NCI-H446 treated with DMSO at 0.1 percent for 48 hours (cell line): ENCODE measurements around the gene RBM28.

ENCODE experiments used
- DNase-seq: peaks from one replicate; lab custom pipeline; 2025; lab: John Stamatoyannopoulos, UW

The RBM28 gene

GRCh38 chr7:128370491-128370890 lies 26.8 kb upstream of the RBM28 start:
- DNase-seq = no peak

DNA sequence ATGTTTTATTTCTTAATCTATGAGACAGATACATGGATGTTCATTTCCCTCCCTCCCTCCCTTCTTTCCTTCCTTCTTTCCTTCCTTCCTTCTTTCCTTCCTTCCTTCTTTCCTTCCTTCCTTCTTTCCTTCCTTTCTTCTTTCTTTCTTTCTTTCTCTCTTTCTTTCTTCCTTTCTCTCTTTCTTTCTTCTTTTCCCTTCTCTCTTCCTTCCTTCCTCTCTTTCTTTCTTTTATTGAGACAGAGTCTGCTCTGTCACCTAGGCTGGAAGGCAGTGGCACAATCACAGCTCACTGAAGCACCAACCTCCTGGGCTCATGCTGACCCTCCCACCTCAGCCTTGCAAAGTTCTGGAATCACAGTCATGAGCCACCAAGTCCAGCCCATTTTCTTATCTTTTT lies 23.3 kb upstream of the RBM28 start:
- DNase-seq = no peak

DNA sequence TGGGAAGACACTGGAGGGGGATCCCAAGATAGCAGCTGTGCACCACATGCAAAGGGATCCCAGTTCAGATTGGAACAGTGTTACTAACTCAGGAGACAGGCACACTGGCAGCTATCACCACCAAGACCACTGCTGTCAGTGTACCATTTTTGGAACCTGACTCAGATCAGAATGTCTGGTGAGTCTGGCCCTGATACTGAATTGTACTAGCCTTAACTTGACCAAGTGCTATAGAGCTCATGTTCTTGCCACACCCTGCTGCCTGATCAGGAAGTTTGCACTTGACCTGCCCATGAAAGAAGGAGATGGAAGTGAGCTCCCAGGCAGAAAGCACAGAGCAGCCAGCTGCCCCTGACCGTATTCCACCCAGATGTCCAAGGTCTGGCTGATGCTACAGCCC lies 22.6 kb upstream of the RBM28 start:
- no peak for DNase-seq

GRCh38 chr7:128365432-128365831 lies 21.7 kb upstream of the RBM28 start:
- no peak for DNase-seq

DNA sequence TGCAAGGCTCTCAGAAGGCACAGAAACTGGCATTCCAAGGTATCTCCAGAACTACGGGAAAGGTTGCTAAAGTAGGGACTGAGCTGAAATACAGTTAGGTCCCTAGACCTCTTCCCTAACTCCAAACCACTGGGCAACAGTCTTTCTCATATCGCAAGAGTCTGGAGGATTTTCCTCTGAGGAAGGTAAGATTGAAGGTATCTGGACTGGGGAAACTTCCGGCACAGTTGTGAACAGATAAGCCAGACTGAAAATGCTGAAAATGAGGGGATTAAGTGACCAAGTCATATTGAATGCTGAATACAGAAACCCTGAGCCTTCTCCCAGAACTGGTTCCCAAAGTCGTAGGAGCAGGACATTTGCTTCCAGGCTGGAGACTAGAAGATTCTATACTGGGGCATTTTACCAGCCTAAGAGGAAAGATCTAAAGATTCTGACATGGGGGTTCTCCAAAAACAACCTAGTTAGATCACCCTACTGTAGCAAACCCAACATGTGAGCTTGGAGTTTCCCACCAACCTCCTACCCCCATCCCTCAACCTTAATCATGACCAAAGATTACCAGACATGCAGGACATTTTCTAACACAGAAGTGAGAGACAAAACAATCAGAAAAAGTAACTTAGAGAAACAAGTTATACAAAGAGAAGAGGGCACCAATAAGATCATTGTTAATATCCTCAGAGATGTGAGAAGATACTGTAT lies 20.6 kb upstream of the RBM28 start:
- no peak for DNase-seq

DNA sequence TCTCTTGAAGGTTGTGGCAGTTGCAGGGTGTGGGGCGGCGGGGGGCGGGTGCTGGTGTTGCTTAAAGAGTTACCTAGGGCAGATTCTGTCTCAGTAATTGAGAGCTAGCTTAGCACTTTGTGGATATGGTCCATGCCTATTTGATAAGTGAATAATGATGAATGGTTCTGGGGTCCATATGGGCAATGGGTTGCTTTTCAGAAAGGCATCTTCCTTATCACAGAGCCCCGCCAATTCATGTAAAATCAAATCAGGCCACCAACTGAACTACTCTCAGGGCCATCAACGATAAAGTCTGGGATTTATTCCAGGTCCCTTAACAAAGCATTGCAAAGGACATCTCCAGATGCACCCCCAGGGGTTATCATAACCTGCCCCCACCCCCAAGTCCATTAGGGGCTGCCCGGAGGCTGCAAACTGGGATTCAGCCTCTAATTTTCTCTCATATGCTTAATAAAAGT lies 19.6 kb upstream of the RBM28 start:
- DNase-seq = no peak

GRCh38 chr7:128362670-128363069 lies 19.0 kb upstream of the RBM28 start:
- DNase-seq = no peak

DNA sequence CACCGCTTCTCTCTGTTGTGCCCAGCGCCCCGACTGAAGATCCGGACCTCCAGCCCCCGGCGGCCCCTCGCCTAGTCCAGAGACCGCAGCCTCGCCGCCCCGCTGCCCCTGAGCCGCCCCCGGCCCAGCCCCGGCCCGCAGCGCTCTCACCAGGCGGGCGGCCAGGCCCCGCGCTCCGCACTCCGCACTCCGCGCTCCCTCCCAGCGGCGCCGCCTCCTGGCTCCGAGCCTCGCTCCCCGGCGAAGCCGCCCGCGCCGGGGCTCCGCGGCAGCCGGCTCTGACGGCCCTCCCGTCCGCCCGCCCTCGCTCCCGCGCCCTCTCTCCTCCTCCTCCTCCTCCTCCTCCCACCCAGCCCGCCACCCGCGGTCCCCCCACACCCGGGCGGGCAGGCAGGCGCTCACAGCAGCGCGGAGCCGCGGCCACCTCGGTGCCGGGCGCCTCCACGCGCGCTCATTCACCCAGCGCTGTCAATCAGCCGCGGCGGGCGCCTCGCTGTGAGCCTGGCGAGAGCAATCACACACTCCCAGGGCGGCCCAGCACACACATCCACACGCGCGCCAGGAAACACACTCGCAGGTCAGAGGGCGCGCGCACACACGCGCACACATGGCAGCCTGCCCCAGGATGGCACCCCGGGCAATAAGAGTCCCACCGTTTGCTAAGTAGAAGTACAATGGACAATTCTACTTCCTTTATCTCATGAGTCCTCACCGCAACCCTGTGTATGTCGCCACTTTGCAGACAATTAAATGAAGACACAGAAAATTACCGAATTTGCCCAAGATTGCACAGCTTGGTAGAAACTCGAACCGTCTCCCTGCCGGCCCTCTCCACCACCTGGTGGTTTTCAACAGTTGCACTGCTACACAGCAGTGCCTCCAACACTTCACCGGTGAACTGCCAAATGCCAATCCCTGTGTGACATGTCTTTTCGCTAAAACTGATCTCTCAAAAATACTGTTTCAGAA lies 18.0 kb upstream of the RBM28 start, which contains the start of gene PRRT4:
Gene PRRT4, minus strand, starts transcription at position 280 of the 969 bp plus-strand sequence.
- DNase-seq = no peak

DNA sequence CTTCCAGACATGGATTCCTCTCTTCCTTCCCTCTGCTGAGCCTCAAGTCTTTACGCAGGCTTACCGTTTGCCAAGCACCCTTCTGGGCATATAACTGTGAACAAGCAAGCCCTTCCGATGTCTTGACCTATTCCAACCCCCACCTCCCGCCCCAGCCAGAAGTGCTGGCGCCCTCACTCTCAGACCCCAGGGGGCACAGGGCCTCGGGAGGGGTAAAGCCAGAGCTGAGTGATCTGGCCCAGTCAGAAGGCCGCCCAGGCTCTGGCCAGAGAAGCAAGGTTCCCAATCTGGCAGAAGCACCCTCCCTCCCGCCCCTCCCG lies 16.6 kb upstream of the RBM28 start:
- no peak for DNase-seq

GRCh38 chr7:128359939-128360338 lies 16.2 kb upstream of the RBM28 start:
- DNase-seq = no peak

GRCh38 chr7:128359336-128359735 lies 15.6 kb upstream of the RBM28 start:
- no peak for DNase-seq

- DNase-seq = no peak
Measured at GRCh38 chr7:128358233-128358632, 14.5 kb upstream of the RBM28 start.

GRCh38 chr7:128357217-128357613 lies 13.5 kb upstream of the RBM28 start:
- DNase-seq = no peak

DNA sequence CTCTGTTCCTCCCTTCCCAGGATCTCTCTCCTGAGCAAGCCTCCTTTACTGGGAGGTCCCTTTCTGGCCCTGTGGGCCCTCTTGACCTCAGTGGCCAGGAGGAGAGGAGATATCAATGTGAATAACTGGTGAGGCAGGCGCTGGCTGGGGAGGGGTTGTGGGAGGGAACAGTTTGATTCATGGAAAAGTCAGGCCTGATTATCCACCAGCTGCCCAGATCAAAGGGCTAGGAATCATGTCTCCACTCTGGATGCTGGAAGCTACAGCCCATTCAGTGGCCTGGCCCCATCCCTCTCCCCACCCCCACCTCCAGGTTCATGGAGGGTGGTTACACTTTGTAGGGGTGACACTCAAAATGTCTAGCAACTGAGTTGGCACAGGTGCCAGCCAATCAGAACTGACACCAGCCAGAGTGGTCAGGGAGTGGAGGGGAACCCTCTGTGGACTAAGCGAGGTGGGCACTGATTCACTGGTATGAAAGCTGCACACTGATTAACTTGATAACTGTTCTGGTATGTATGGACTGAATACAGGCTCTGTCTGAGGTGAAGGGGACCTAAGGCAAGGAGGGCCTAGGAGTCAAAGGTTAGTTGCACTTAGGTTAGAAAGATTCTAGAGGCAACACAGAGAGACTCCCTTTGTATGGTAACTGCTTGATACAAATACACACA lies 13.0 kb upstream of the RBM28 start:
- DNase-seq = no peak

- no peak for DNase-seq
Measured at GRCh38 chr7:128353610-128354009, 9.9 kb upstream of the RBM28 start.

DNA sequence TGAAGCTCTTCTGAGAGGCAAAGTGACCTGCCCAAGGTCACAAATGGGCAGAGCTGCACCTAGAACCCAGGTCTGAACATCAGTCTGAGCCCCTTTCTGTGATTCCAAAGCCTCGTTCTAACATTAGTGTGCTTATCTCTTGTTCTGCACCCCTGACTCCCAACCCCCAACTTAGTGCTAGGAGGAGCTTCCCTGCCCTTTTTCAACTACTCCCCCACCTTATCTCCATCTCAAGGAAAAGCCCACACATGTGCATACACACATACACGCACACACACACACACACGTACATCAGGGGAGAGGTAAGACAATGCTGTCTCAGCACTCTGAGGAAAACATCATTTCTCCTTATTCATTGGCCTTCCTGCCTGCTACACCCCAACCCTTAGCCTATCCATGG lies 9.5 kb upstream of the RBM28 start:
- no peak for DNase-seq

GRCh38 chr7:128352636-128353035 lies 8.9 kb upstream of the RBM28 start:
- DNase-seq = no peak

DNA sequence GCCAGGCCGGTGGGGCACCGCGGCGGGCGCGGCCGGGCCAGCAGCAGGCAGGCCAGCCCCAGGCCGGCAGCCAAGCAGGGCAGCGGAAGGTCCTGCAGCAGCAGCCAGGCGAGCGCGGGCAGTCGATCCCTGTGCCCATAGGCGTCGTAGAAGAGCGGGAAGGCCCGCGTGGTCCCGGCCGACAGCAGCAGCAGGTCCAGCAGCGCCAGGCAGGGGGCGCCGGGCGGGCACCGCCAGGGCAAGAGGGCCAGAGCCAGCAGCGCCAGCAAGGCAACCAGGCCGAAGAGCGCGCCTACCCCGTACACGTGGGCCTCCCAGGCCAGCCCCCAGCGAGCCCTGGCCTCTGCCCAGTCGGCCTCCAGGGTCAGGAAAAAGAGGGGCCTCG lies 8.4 kb upstream of the RBM28 start:
- no peak for DNase-seq

DNA sequence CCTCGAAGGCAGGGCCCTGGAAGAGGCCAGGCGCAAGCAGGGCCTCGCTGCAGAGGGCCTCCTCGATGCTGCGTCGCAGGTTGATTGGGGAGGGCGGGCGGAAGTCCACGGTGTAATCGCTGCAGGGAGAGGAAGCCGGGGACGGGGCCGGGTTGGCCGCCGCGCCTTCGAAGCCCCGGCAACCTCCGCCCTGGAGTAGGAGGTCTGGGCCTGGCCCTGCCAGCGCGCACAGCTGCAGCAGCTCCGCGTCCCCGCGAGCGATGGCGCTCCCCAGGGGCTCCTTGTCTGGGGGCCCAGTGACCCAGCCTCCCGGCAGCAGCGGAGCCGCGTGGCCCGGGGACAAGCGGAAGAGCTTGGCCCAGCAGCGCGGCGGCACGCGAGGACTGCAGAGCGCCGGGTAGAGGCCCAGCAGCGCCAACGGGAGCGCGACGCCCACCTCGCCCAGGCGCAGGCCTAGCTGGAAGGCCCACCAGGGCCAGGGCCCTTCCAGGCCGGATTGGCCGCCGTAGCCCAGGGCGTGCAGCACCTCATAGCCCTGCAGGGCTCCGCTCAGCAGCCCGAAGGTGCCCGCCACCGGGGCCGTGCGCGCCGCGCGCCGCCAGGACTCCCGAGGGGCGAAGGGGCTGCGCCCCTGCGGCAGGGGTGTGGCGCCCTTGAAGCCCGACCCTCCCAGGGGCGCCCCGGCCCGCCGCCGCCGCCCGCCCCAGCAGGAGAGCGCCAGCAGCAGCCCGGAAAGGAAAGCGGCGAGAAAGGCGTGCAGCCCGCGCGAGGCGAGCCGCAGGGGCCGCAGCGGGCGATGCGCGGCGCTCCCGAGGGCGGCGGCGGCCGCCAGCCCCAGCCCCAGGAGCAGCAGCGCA lies 7.8 kb upstream of the RBM28 start:
- DNase-seq = no peak

GRCh38 chr7:128350708-128351295 lies 7.1 kb upstream of the RBM28 start:
- no peak for DNase-seq

- no peak for DNase-seq
Measured at GRCh38 chr7:128349466-128349825, 5.7 kb upstream of the RBM28 start.
